ENCODE results near the gene KIRREL3. TPM values are rescaled to one million over a fixed set of nuclear protein-coding genes. Genes with fewer than 3 reads are reported as not detected.

Gene KIRREL3
- total RNA-seq, 1 donor from 2014 or later = 0.13 TPM

DNA sequence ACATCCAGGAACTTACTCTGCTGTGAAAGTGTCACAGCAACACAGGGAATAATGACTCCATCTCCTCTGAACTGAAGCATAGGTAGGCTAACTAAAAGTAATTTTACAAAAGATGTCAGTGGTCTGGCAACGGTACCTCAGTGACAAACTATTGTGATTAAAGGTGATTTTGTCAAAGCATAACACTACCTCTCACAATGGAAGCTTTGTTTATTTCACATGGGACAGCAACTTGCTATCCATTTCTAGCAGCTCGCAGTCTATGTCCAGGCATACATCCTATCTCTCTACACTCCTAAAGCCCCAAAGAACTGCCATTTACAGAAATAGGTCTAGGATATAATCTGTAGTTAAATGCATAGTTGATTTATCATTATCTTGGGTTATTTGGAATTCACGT lies 163.0 kb downstream of the KIRREL3 start:
- ATAC-seq = no peak

DNA sequence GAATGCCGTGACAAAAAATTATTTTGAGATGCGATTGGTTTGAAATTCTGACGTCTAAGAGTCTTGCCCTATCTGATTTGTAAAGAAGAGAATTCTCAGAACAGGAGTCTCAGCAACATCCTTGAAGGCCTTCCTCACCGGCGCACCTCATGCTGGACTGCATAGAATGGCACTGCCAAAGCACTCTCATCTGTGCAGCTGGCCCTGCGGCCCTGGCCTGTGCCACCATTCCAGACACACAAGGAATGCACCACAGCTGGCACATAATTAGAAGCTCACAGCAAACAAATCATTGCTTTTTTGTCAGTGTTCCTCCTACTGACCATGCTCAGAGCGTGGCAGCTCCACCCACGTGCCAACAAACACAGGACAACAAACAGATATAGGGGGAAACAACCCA lies 166.0 kb downstream of the KIRREL3 start:
- DNase-seq (ENCODE audit: low spot score) (no peak), ATAC-seq (no peak)

More for the DNA sequence above, 163.0 kb downstream of the KIRREL3 start:
- no peak for DNase-seq (ENCODE audit: low spot score)

DNA sequence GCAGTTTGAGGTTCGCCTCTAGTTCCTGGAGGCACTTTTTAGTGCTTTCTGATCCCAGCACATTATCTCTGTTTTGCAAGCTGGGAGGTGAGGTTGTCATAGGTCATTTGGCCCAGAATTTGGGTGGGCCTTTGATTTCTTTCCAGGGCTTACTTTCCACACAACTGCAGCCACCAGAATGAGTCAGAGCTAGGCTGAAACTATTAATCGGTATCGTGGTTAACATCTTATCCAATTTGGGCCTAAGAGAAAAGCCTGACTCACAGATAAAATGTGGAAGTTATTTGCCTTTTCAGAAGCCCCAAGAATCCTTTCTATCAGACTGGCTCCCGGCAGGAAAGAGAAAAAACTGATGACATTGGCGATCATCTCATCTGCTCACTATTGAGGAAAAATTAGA lies 166.4 kb downstream of the KIRREL3 start:
- ATAC-seq = no peak
- DNase-seq (ENCODE audit: low spot score) = no peak

DNA sequence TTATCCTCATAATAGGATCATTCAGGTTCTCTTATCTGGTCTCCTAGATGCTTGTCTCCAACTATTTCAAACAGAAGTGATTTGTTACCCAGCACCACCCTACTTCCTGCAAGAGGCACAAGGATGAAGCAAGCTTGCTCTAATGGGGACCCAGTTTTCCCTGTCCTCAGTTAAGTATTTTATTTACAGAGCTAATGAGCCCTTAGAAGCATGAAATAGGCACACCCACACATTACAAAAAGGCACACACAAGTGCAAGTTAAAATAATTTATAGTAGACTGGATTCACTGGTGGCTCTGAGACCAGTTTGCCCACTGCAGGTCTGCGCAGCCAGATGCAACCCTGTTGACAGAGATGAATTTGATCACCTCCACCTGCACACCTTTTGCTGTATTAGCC lies 167.5 kb downstream of the KIRREL3 start:
- no peak for DNase-seq (ENCODE audit: low spot score)
- ATAC-seq = no peak

DNA sequence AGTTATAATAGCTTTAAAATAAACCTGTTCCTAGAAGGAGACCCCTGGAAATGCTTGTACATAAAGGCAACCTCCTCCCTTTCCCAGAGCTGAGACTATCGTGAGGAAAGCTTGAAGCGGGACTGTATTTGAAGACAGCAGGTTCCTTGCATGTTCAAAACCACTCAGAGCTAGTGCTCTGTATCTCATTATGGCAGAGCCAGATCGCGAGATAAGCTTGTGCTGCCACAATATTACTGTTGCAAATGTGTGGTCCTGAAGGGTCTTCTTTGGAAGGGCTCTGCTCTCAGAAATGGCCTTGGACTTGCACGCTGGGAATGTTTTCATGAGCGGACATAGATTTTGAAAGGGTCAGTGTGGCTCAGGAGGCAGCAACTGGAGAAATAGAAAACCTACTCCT lies 168.2 kb downstream of the KIRREL3 start:
- DNase-seq (ENCODE audit: low spot score) (no peak), ATAC-seq (no peak)

DNA sequence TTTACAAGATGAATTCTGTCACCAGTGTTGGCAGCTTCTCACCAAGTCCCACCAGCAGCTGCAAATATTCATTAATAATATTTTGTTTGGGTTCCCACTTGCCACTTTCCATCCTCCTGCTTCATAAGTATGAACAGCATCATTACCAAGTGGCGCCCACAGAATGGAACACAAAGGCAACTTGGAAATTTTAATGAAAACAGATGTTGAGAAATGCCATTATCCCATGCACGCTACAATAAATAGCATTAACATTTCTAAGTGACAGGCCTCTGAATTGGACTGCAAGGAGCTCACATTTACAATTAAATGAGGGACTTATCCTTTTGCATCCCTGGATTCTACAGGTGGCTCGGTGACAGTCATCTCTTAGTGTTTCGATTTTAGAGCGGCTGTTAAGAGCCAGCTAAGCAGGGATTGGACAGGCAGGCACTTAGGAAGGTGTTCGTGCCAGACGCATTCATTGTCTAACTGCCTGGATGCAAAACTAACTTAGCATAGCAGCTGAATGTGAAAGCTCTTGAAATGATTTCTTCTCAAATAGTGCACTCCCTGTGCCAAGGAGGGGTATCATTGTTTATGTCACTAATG lies 170.3 kb downstream of the KIRREL3 start:
- ATAC-seq = no peak
- no peak for DNase-seq (ENCODE audit: low spot score)

DNA sequence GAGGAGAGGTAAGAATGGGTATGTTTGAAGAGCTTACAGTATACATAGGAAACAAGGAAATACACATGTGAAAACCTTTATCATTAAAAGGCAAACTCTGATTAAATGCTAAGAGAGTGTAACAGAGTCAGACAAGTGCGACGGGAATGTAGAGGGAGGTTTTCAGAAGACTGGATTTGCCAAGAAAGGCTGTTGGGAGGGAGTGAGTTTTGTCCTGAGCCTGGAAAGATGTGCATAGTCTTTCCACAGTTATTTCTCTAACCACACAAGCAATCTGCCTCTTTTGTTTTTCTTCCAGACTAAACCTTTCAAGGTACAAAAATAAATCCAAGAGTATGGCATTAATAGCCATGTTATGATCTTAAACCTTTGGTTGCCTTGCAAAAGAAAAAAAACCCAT lies 170.9 kb downstream of the KIRREL3 start:
- ATAC-seq (no peak), DNase-seq (ENCODE audit: low spot score) (no peak)

DNA sequence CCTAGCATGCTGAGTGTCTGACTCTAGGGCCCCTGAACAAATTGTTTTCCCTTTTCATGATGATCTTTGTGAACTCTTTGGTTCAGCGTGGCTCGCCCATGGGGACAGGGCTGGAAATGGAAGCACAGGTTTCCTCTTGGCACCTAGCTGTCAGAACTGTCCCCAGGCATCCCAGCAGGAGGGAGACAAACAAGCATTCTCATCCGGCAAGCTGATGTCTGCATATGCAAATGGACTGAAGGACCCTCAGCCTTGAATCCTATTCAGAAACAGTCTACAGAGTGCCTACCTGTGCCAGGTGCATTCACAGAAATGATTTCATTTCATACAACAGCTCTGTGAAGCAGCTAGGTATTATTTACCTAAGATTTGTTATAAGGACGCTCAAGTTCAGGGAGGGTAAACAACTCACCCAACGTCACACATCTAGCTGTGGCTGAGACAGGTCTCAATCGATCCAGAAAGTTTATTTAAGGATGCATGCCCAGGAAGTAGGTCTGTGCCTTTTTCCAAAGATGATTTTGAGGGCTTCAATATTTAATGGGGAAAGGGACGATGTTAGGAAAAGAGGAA lies 176.4 kb downstream of the KIRREL3 start:
- DNase-seq (ENCODE audit: low spot score) (no peak), ATAC-seq (no peak)

DNA sequence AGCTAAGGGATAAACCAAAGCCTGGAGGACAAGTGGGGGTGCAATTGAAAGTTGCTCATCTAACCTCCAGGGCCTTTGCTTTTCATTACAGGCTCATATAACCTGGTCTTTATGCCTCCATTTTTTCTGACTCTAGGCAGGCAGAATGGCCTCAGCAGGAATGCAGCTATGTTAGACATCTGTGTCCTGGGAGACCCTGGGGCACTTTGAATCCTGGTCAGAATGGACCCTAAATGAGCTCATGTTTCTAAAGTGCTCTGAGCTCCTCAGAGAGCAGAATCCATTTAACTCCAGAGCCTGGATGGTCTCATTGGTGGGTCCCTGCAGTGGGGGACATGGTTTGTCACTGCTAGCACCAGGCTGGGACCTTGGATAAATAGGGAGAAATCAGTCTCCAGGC lies 177.3 kb downstream of the KIRREL3 start:
- DNase-seq (ENCODE audit: low spot score) = no peak
- no peak for ATAC-seq

DNA sequence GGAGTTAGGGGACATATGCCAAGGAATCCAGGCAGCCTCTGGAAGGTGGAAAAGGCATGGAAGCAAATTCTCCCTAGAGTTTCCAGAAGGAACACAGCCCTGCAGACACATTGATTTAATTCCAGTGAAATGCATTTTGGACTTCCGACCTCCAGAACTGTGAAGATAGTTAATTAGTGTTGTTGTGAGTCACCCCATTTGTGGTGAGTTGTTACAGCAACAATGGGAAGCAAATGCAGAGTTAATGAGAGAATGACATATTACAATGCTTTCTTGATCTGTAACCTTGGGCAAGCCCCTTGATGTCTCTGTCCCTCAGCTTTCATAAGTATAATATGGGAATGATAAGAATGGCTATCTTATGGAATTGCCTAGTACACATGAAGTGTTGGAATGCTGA lies 178.7 kb downstream of the KIRREL3 start:
- ATAC-seq (no peak), DNase-seq (ENCODE audit: low spot score) (no peak)

DNA sequence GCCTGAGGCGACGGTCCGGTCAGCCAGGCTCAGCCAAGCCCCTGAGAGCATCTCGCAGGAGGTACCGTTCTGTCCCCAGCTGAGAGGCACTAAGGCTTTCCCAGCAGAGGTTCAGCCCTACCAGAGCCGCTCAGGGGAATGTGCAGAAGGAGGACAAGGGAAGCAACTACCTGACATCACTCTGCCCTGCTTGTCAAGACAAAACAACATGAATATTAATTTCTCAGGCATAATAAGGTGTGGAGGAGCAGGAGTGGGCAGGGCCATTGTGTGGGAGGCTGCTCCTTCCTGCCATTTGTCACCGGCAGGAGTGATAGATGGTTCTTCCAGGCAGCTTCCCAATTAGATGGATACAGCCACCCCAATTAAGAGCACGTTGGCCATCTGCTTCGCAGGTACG lies 181.4 kb downstream of the KIRREL3 start:
- DNase-seq (ENCODE audit: low spot score) (no peak), ATAC-seq (no peak)

DNA sequence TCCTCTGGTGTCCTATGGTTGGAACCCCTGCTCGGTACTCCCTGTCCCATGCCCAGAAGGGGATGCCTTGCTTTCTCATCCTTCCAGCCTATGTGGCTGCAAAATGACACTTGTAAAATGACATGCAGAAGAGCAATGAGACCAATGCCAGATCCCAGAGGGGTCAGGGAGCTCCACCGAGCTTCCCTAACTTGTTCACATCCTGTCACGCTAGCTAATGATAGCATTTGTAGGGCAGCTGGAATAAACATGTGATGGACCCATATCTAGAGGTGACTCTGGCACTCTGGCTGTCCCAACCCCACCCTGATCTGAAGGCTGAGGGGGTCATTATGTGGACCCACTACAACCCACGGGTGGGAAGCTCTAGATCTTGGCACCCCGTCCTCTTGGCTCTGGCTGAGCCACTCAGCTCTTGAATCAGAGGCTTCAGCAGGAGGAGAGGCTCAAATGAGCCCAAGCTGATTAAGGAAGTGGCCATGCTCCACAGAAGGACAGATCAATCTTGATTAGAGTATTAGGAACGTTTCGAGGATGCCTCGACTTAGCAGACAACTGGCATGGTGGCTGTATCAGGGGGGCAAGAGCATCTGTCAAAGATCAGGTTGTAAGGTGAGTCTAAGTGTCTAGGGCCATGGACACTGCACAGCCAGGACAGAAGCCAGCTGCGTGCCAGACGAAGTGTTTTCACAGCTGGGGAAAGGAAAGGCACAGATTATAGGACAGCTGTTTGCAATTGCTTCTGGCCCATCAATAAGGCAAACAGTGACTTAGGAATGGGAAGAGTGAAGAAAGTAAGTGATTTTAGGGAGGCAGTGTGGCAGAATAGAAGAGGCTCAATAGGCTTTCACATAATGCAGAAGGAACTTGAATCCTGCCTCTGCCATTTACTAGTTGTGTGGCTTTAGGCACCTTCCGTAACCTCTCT lies 182.8 kb downstream of the KIRREL3 start:
- DNase-seq (ENCODE audit: low spot score) (no peak), ATAC-seq (no peak)

DNA sequence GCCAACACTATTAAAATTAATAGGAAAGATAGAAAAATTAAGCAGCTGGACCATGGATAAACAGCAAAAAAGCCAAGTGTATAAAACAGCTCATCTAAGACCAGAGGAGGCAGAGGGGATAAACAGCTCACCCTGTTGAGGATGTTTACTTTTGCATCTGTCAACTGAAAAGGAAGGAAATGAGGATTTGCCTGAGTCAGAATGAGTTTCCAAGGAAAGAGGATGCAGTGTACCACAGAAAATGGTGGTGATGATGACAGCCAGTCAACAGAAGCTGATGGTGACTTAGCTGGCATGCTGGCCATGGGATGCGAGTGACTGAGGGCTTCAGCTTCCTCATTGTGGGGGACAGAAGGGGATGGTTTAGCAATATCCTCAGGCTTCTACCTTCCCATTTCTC lies 183.5 kb downstream of the KIRREL3 start:
- ATAC-seq = no peak
- DNase-seq (ENCODE audit: low spot score) = no peak

DNA sequence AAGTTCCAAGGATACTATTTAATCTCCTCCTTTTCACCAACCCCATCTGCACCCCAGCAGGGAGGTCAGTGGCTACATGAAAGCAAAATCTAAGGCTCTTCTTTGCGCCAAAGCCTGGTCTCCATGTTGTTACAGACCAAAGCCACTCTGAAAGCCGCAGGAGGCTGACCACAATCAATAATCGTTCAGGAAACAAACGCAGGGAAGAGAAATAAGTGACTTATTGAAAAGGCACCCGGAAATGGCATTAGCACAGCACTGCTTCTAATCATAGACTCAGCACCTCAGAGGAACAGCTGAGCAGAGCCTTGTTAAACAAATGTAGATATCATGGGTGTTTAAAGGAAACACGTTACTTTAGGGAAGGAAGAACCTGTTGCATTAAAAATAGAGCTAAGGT lies 183.9 kb downstream of the KIRREL3 start:
- ATAC-seq = no peak
- no peak for DNase-seq (ENCODE audit: low spot score)

DNA sequence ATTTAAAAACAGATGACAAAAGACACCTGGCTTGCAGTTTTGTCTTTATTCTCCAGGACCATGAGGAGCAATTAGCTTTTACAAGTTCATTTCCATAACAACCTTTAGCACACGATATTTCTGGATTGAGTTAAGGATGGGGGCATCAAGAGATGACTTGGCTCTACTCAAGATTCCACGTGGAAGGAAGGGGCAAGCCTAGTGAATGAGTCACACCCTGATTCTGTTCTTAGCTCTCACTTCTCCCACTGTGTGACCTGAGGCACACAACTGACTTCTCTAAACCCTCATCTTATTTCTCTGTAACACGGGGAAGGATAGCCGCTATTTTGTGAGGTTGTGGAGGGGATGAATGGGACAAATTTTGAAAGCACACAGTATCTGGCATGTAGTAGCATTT lies 185.5 kb downstream of the KIRREL3 start:
- ATAC-seq (no peak), DNase-seq (ENCODE audit: low spot score) (no peak)

DNA sequence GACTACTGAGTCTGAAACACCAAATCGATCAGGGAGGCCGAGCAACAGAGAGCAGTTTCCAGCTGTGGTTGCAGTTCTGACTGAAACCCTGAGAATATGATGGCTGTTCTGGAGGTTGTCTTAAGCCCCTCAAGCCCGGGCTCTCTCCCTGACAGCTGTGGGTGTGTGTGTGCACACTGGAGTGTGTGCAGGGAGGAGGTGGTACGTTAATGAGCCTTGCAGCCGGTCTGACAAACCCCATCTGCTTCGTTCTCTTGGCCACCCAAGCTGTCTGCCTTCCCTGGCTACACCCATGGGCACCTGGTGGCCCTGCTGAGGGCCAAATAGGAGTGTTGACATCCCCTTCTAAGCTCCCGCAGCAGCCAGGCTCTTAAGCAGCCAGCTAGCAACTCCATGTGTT lies 189.8 kb downstream of the KIRREL3 start:
- no peak for ATAC-seq

DNA sequence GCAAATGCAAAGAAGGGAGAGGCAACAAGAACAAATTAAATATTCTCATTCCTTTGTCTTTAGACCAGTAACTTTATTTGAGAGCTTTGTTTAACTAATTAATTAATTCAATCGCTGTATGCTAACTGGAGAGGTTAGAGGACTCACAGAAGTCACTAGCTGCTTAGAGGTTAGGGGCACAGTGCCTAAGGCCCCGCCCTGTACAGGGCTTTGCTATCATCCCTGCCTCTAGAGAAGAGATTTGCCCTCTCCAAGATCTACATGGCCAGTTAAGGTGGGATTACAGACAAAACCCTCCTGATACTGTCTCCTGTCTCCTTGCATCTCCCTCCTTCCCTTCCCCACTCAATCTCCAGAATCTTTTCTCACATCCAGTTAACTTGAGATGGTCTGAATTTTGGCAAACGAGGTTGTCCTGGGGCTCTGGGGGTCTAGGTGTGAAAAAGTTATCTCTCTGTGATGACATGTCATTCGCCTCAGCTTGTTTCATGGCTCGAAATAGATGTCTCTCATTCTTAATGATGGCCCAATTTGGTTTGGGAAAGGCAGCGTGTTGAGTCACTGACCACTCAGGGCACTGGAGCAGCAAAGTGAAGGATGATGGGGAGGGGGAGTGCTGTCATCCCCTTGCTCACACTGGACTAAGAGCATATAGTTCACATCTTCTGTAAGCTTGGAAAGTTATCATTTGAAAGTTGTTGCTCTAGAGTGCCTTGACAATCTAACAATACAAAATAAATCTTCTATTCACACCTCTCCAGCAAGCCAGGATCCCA lies 190.9 kb downstream of the KIRREL3 start:
- ATAC-seq = no peak

More for the DNA sequence above, 189.8 kb downstream of the KIRREL3 start:
- no peak for DNase-seq (ENCODE audit: low spot score)

DNA sequence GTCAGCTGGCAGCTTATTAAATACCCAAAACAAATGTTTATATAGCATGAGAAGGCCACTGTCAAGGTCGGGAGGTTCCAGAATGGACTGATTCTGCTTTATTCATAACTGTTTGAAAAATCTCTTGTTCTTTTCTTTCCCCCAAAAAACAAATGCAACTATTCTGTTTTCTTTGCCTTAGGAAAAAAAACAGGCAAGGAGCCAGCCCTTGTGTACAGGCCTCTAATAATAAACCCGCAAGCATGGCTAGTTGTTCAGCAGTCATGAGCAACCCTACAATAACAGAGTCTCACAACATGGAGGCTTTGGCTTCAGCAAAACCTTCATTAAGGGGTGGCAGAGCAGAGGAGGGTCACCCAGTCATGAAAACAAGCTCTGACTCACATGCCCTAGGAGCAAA lies 191.7 kb downstream of the KIRREL3 start:
- ATAC-seq (no peak), DNase-seq (ENCODE audit: low spot score) (no peak)

More for the DNA sequence above, 190.9 kb downstream of the KIRREL3 start:
- no peak for DNase-seq (ENCODE audit: low spot score)

DNA sequence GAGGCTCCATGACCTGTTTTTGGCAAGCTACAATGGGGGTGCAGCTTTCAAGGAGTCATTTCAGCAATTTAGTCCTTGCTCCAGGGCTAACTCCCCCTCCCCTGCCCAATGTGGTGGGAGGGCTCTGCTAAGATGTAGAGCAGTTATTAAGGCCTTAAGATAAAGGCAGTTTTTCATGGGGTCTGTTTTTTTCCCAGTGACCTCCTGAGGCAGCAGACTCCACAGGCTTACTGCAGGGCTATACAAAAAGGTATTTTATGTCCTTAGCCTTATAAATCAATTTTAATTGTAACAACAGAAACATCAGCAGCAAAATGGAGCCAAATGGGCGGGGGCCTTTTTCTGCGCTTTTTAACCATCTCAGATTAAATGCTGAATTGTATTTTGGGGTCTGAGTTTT lies 192.3 kb downstream of the KIRREL3 start:
- ATAC-seq = no peak

DNA sequence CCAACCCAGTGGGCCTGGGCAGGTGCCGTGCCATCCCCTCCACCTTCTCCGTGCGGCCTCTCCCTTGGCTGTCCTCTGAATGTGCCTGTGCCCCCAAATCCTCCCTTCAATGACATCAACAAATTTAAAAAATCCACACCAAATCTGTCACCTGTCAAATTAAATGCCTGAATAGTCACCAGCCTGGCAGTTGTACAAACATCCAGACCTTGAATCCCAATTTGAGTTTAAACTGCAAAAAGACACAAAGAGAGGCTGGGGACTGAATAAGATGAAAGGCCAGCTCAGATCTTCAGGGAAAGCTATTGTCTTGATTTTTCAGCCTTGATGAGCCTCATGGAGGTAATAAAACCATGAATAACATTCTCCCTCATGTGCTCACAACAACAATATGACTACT lies 194.7 kb downstream of the KIRREL3 start:
- ATAC-seq (no peak), DNase-seq (ENCODE audit: low spot score) (no peak)

More for the DNA sequence above, 192.3 kb downstream of the KIRREL3 start:
- DNase-seq (ENCODE audit: low spot score) = no peak

DNA sequence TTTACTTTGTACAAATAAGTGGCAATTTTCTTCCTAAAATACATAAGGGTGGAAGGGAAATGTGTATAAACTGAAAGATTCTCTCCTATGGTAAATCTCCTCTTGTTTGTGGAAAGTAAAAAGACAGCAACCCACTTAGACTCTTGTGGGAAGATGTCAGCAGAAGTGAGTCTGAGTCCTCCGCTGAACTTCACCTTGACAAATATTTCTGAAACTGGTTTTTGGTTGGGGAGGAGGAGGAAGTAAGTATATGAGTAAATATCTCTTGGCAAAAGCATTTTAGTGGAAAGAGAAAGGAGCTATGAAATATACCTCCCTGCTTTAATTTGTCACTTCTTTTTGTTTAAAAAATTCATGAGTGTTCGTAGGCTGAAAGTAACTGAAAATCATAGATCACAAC lies 196.2 kb downstream of the KIRREL3 start:
- ATAC-seq (no peak), DNase-seq (ENCODE audit: low spot score) (no peak)
